Measurements from ENCODE around the gene CSMD2.

- TF ChIP-seq, protein P1, sequence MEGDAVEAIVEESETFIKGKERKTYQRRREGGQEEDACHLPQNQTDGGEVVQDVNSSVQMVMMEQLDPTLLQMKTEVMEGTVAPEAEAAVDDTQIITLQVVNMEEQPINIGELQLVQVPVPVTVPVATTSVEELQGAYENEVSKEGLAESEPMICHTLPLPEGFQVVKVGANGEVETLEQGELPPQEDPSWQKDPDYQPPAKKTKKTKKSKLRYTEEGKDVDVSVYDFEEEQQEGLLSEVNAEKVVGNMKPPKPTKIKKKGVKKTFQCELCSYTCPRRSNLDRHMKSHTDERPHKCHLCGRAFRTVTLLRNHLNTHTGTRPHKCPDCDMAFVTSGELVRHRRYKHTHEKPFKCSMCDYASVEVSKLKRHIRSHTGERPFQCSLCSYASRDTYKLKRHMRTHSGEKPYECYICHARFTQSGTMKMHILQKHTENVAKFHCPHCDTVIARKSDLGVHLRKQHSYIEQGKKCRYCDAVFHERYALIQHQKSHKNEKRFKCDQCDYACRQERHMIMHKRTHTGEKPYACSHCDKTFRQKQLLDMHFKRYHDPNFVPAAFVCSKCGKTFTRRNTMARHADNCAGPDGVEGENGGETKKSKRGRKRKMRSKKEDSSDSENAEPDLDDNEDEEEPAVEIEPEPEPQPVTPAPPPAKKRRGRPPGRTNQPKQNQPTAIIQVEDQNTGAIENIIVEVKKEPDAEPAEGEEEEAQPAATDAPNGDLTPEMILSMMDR (conservative IDR thresholded peaks at IDR 0.05; ENCODE audit: low read depth, low read length) = no peak
- no peak for TF ChIP-seq POLR2A (IDR thresholded peaks at IDR 0.05; ENCODE audit: low read depth, low read length)
- no peak for TF ChIP-seq RFX5 (IDR thresholded peaks at IDR 0.05; ENCODE audit: low read depth, low read length)
- TF ChIP-seq MAFK (IDR thresholded peaks at IDR 0.05; ENCODE audit: low read depth, low read length) = no peak
- TF ChIP-seq, protein P2, sequence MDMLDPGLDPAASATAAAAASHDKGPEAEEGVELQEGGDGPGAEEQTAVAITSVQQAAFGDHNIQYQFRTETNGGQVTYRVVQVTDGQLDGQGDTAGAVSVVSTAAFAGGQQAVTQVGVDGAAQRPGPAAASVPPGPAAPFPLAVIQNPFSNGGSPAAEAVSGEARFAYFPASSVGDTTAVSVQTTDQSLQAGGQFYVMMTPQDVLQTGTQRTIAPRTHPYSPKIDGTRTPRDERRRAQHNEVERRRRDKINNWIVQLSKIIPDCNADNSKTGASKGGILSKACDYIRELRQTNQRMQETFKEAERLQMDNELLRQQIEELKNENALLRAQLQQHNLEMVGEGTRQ (IDR thresholded peaks at IDR 0.05; ENCODE audit: low read depth, low read length) = no peak
- no peak for TF ChIP-seq CEBPB (IDR thresholded peaks at IDR 0.05; ENCODE audit: low read depth, low read length)
- no peak for TF ChIP-seq SMC3 (IDR thresholded peaks at IDR 0.05; ENCODE audit: low read depth, low read length)
- no peak for TF ChIP-seq RAD21 (IDR thresholded peaks at IDR 0.05; ENCODE audit: low read length)
- no peak for TF ChIP-seq CHD1 (IDR thresholded peaks at IDR 0.05; ENCODE audit: low read depth, low read length)
- no peak for TF ChIP-seq MXI1 (IDR thresholded peaks at IDR 0.05; ENCODE audit: borderline replicate concordance, low read depth, low read length)
Measured at GRCh38 chr1:33608825-33609400, 556.1 kb downstream of the CSMD2 start.
